Muscle layer of duodenum (tissue), 2 donors: ENCODE data around the gene NPIPA7.
"Not testable (repeated sequence)": the region's sequence is repeated elsewhere in the genome, so short reads cannot be mapped to it uniquely, and the experiment has no call there.

ENCODE experiments used
- H3K27ac ChIP-seq: one replicate; pipeline ENCODE4 v1.7.0; 2013; ENCODE audit warnings: mild to moderate bottlenecking, low read length
- H3K27me3 ChIP-seq: one replicate; pipeline ENCODE4 v1.7.0; 2013; ENCODE audit warnings: low read depth, mild to moderate bottlenecking, control low read depth, low read length
- H3K36me3 ChIP-seq, 2 donors: one replicate each; pipeline ENCODE4 v1.7.0; 2013; ENCODE audit warnings: low read length in 2 of 2, control low read depth in 1 of 2, mild to moderate bottlenecking in 1 of 2; ENCODE audit not compliant: insufficient read depth in 2 of 2, control insufficient read depth in 1 of 2
- H3K4me1 ChIP-seq, 2 donors: one replicate each; pipeline ENCODE4 v1.7.0; 2013; ENCODE audit warnings: low read length in 2 of 2, mild to moderate bottlenecking in 2 of 2, control low read depth in 1 of 2, moderate library complexity in 1 of 2; ENCODE audit not compliant: insufficient read depth in 2 of 2, control insufficient read depth in 1 of 2
- H3K4me3 ChIP-seq, 2 donors: one replicate each; pipeline ENCODE4 v1.7.0; 2013; ENCODE audit warnings: low read length in 2 of 2, low read depth in 1 of 2, mild to moderate bottlenecking in 1 of 2
- H3K9me3 ChIP-seq, 2 donors: one replicate each; pipeline ENCODE4 v1.7.0; 2013; ENCODE audit warnings: low read length in 2 of 2, control low read depth in 1 of 2, mild to moderate bottlenecking in 1 of 2; ENCODE audit not compliant: control insufficient read depth in 1 of 2
- donor health status: healthy.

NPIPA7 gene

DNA sequence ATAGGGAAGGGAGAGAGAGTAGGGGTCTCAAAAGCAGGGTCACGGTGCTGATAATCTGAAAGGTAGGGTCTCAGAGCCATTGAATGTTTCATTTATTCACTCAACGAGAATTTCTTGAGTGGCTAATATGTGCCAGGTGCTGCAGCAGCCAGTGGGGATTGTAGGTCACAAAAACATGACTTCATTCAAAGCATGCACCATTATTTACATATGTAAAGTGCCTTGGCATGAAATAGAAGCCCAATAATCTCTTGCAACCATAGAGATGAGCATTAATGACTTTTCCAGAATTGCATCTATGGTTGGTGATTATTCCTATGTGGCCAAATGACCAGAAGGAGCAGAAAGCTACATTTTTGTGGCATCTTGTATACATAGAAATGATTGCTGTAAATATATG lies 46.2 kb downstream of the NPIPA7 start:
- H3K4me3 ChIP-seq, H3K27me3 ChIP-seq, H3K27ac ChIP-seq, H3K9me3 ChIP-seq, H3K36me3 ChIP-seq, H3K4me1 ChIP-seq: not testable (repeated sequence)

DNA sequence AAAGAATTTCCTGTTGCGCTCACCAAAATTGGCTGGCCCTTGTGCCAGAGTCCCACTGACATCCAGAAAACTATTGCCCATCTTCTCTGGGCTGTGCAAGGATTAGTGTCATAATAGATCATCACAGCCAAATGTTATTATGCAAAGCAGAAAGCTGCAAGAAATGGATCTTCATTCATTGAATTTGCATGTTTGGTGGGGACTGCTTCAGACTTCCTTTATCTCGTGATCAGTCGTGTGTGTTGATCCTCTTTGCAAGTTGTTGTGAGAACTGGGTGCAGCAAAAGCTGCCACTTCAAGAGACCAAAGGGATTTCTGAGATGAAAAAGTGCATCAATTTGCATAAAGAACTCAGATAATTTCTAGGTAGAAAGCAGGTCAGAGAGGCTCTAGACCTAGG lies 52.2 kb downstream of the NPIPA7 start:
- H3K36me3 ChIP-seq, H3K4me3 ChIP-seq, H3K9me3 ChIP-seq, H3K27me3 ChIP-seq, H3K4me1 ChIP-seq, H3K27ac ChIP-seq: not testable (repeated sequence)

DNA sequence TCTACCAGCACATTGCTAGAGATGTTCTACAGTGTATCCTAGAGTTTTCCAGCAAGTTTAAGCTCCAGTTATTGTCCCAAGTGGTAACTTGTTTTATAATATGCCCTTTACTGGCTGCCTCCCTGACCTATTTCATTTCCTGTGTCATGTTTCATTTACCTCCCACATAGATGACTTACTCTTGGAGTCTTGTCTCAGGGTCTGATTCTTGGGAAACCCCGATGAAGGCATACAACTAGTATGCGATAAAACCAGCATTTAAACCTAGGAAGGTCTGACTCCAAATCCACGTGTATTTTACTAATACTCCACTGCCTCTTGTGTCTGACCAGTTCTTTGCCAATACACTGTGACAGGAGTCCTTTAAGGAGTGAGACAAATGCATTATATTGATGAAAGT lies 55.8 kb downstream of the NPIPA7 start:
- not testable (repeated sequence) for H3K9me3 ChIP-seq, H3K4me3 ChIP-seq, H3K27me3 ChIP-seq, H3K27ac ChIP-seq, H3K36me3 ChIP-seq, H3K4me1 ChIP-seq

DNA sequence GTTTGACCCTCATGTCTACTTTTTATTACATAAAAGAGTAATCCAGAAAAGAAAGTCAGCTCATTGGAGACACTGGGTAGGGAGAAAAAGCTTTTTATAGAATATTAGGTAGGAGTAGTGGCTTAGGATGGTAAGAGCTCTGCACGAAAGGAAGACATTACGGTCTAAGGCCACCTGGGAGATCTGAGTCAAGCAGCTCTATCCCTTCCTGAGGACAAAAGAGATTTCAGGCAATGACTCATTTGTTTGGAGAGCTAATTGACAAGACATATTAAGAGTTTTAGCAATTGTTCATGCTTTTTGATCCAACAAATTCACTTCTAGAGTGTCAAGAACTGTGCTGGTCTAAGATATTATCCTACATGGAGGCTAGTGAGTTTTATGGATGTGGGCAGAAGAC lies 62.5 kb downstream of the NPIPA7 start:
- not testable (repeated sequence) for H3K27me3 ChIP-seq, H3K4me1 ChIP-seq, H3K4me3 ChIP-seq, H3K9me3 ChIP-seq, H3K36me3 ChIP-seq, H3K27ac ChIP-seq
